ENCODE data around the gene APCDD1. TPM values are rescaled to one million over a fixed set of nuclear protein-coding genes. Genes with fewer than 3 reads are reported as not detected.
"Not testable (repeated sequence)": the region's sequence is repeated elsewhere in the genome, so short reads cannot be mapped to it uniquely, and the experiment has no call there.

Gene APCDD1
- polyA plus RNA-seq, 2 donors = 16.2 to 43.1 TPM

- H3K27ac ChIP-seq (ENCODE audit: low read depth in 2 of 2, low read length in 1 of 2) = no peak overlapping the region
- no peaks in the 10 kb centered on the region for H3K27me3 ChIP-seq (ENCODE audit: control insufficient read depth in 1 of 2, insufficient read depth in 2 of 2, low read length in 2 of 2)
- H3K4me1 ChIP-seq (ENCODE audit: control insufficient read depth in 2 of 2, insufficient read depth in 2 of 2, low read length in 1 of 2) = no peaks in the 10 kb centered on the region
- no peaks in the 10 kb centered on the region for H3K9me3 ChIP-seq (ENCODE audit: control insufficient read depth in 2 of 2, insufficient read depth in 1 of 2, low read depth in 1 of 2, low read length in 1 of 2)
- H3K36me3 ChIP-seq (ENCODE audit: control insufficient read depth in 2 of 2, insufficient read depth in 2 of 2, low read length in 1 of 2) = no peaks in the 10 kb centered on the region
- H3K4me3 ChIP-seq (ENCODE audit: low read depth in 1 of 2, low read length in 2 of 2) = no peak overlapping the region
Observed at GRCh38 chr18:10497206-10497749, 42.8 kb downstream of the APCDD1 start.

GRCh38 chr18:10499230-10499629 is 44.8 kb downstream of the APCDD1 start:
- Histone ChIP-seq H3K27ac (ENCODE audit: low read depth in 2 of 2, low read length in 1 of 2) (no peak overlapping the region), H3K4me3 (ENCODE audit: low read depth in 1 of 2, low read length in 2 of 2) (no peak overlapping the region), H3K9me3 (ENCODE audit: control insufficient read depth in 2 of 2, insufficient read depth in 1 of 2, low read depth in 1 of 2, low read length in 1 of 2) (no peaks in the 10 kb centered on the region), H3K4me1 (ENCODE audit: control insufficient read depth in 2 of 2, insufficient read depth in 2 of 2, low read length in 1 of 2) (no peaks in the 10 kb centered on the region), H3K27me3 (ENCODE audit: control insufficient read depth in 1 of 2, insufficient read depth in 2 of 2, low read length in 2 of 2) (no peaks in the 10 kb centered on the region), H3K36me3 (ENCODE audit: control insufficient read depth in 2 of 2, insufficient read depth in 2 of 2, low read length in 1 of 2) (no peaks in the 10 kb centered on the region)
- WGBS, 2 donors = 62 to 77% methylated on average over 6 of the region's 6 CpGs

- no peaks in the 10 kb centered on the region for H3K4me1 ChIP-seq (ENCODE audit: control insufficient read depth in 2 of 2, insufficient read depth in 2 of 2, low read length in 1 of 2)
- H3K27me3 ChIP-seq (ENCODE audit: control insufficient read depth in 1 of 2, insufficient read depth in 2 of 2, low read length in 2 of 2) = no peaks in the 10 kb centered on the region
- H3K36me3 ChIP-seq (ENCODE audit: control insufficient read depth in 2 of 2, insufficient read depth in 2 of 2, low read length in 1 of 2) = no peaks in the 10 kb centered on the region
- WGBS, 2 donors = 45 to 73% methylated on average over 2 of the region's 2 CpGs
- H3K4me3 ChIP-seq (ENCODE audit: low read depth in 1 of 2, low read length in 2 of 2) = no peak overlapping the region
- no peak overlapping the region for H3K27ac ChIP-seq (ENCODE audit: low read depth in 2 of 2, low read length in 1 of 2)
- H3K9me3 ChIP-seq (ENCODE audit: control insufficient read depth in 2 of 2, insufficient read depth in 1 of 2, low read depth in 1 of 2, low read length in 1 of 2) = no peaks in the 10 kb centered on the region
Observed at GRCh38 chr18:10500038-10500437, 45.6 kb downstream of the APCDD1 start.

GRCh38 chr18:10504723-10505122 is 50.3 kb downstream of the APCDD1 start:
- 89% methylated on average over 1 of the region's 1 CpG for WGBS, 2 donors
- H3K36me3 ChIP-seq (ENCODE audit: control insufficient read depth in 2 of 2, insufficient read depth in 2 of 2, low read length in 1 of 2) = no peaks in the 10 kb centered on the region
- no peak overlapping the region for H3K4me3 ChIP-seq (ENCODE audit: low read depth in 1 of 2, low read length in 2 of 2)
- no peaks in the 10 kb centered on the region for H3K4me1 ChIP-seq (ENCODE audit: control insufficient read depth in 2 of 2, insufficient read depth in 2 of 2, low read length in 1 of 2)
- H3K27me3 ChIP-seq (ENCODE audit: control insufficient read depth in 1 of 2, insufficient read depth in 2 of 2, low read length in 2 of 2) = no peaks in the 10 kb centered on the region
- no peaks in the 10 kb centered on the region for H3K9me3 ChIP-seq (ENCODE audit: control insufficient read depth in 2 of 2, insufficient read depth in 1 of 2, low read depth in 1 of 2, low read length in 1 of 2)
- no peak overlapping the region for H3K27ac ChIP-seq (ENCODE audit: low read depth in 2 of 2, low read length in 1 of 2)

- H3K4me1 ChIP-seq (ENCODE audit: control insufficient read depth in 2 of 2, insufficient read depth in 2 of 2, low read length in 1 of 2); H3K4me3 ChIP-seq (ENCODE audit: low read depth in 1 of 2, low read length in 2 of 2): not testable (repeated sequence)
- 88 to 92% methylated on average over 18 to 19 of the region's 19 CpGs for WGBS, 2 donors
Observed at GRCh38 chr18:10505892-10506291, 51.5 kb downstream of the APCDD1 start.

GRCh38 chr18:10508591-10508990 is 54.2 kb downstream of the APCDD1 start:
- Histone ChIP-seq H3K4me1 (ENCODE audit: control insufficient read depth in 2 of 2, insufficient read depth in 2 of 2, low read length in 1 of 2) (no peaks in the 10 kb centered on the region), H3K4me3 (ENCODE audit: low read depth in 1 of 2, low read length in 2 of 2) (no peak overlapping the region), H3K27ac (ENCODE audit: low read depth in 2 of 2, low read length in 1 of 2) (no peak overlapping the region), H3K27me3 (ENCODE audit: control insufficient read depth in 1 of 2, insufficient read depth in 2 of 2, low read length in 2 of 2) (no peaks in the 10 kb centered on the region), H3K36me3 (ENCODE audit: control insufficient read depth in 2 of 2, insufficient read depth in 2 of 2, low read length in 1 of 2) (no peaks in the 10 kb centered on the region), H3K9me3 (ENCODE audit: control insufficient read depth in 2 of 2, insufficient read depth in 1 of 2, low read depth in 1 of 2, low read length in 1 of 2) (no peaks in the 10 kb centered on the region)

More at GRCh38 chr18:10505892-10506291, 51.5 kb downstream of the APCDD1 start:
- H3K27me3 ChIP-seq (ENCODE audit: control insufficient read depth in 1 of 2, insufficient read depth in 2 of 2, low read length in 2 of 2); H3K9me3 ChIP-seq (ENCODE audit: control insufficient read depth in 2 of 2, insufficient read depth in 1 of 2, low read depth in 1 of 2, low read length in 1 of 2); H3K36me3 ChIP-seq (ENCODE audit: control insufficient read depth in 2 of 2, insufficient read depth in 2 of 2, low read length in 1 of 2); H3K27ac ChIP-seq (ENCODE audit: low read depth in 2 of 2, low read length in 1 of 2): not testable (repeated sequence)

- H3K27me3 ChIP-seq (ENCODE audit: control insufficient read depth in 1 of 2, insufficient read depth in 2 of 2, low read length in 2 of 2) = no peaks in the 10 kb centered on the region
- WGBS, 2 donors = 83% methylated on average over 2 of the region's 2 CpGs
- H3K9me3 ChIP-seq (ENCODE audit: control insufficient read depth in 2 of 2, insufficient read depth in 1 of 2, low read depth in 1 of 2, low read length in 1 of 2) = no peaks in the 10 kb centered on the region
- peaks cover 2 to 5% of the 10 kb centered on the region in 2 donors for H3K4me1 ChIP-seq (ENCODE audit: control insufficient read depth in 2 of 2, insufficient read depth in 2 of 2, low read length in 1 of 2)
- H3K4me3 ChIP-seq (ENCODE audit: low read depth in 1 of 2, low read length in 2 of 2) = no peak overlapping the region
- no peaks in the 10 kb centered on the region for H3K36me3 ChIP-seq (ENCODE audit: control insufficient read depth in 2 of 2, insufficient read depth in 2 of 2, low read length in 1 of 2)
- no peak overlapping the region for H3K27ac ChIP-seq (ENCODE audit: low read depth in 2 of 2, low read length in 1 of 2)
Observed at GRCh38 chr18:10511236-10511635, 56.8 kb downstream of the APCDD1 start.

- no peaks in the 10 kb centered on the region for H3K27me3 ChIP-seq (ENCODE audit: control insufficient read depth in 1 of 2, insufficient read depth in 2 of 2, low read length in 2 of 2)
- H3K4me3 ChIP-seq (ENCODE audit: low read depth in 1 of 2, low read length in 2 of 2) = no peak overlapping the region
- no peaks in the 10 kb centered on the region for H3K9me3 ChIP-seq (ENCODE audit: control insufficient read depth in 2 of 2, insufficient read depth in 1 of 2, low read depth in 1 of 2, low read length in 1 of 2)
- H3K36me3 ChIP-seq (ENCODE audit: control insufficient read depth in 2 of 2, insufficient read depth in 2 of 2, low read length in 1 of 2) = no peaks in the 10 kb centered on the region
- H3K4me1 ChIP-seq (ENCODE audit: control insufficient read depth in 2 of 2, insufficient read depth in 2 of 2, low read length in 1 of 2) = peaks cover 2 to 5% of the 10 kb centered on the region in 2 donors
- H3K27ac ChIP-seq (ENCODE audit: low read depth in 2 of 2, low read length in 1 of 2) = no peak overlapping the region
- WGBS, 2 donors = 33 to 50% methylated on average over 3 of the region's 3 CpGs
Observed at GRCh38 chr18:10514082-10514481, 59.6 kb downstream of the APCDD1 start.

GRCh38 chr18:10514601-10515000 is 60.2 kb downstream of the APCDD1 start:
- peaks cover 2 to 5% of the 10 kb centered on the region in 2 donors for H3K4me1 ChIP-seq (ENCODE audit: control insufficient read depth in 2 of 2, insufficient read depth in 2 of 2, low read length in 1 of 2)
- H3K36me3 ChIP-seq (ENCODE audit: control insufficient read depth in 2 of 2, insufficient read depth in 2 of 2, low read length in 1 of 2) = no peaks in the 10 kb centered on the region
- no peak overlapping the region for H3K27ac ChIP-seq (ENCODE audit: low read depth in 2 of 2, low read length in 1 of 2)
- H3K27me3 ChIP-seq (ENCODE audit: control insufficient read depth in 1 of 2, insufficient read depth in 2 of 2, low read length in 2 of 2) = no peaks in the 10 kb centered on the region
- H3K9me3 ChIP-seq (ENCODE audit: control insufficient read depth in 2 of 2, insufficient read depth in 1 of 2, low read depth in 1 of 2, low read length in 1 of 2) = no peaks in the 10 kb centered on the region
- H3K4me3 ChIP-seq (ENCODE audit: low read depth in 1 of 2, low read length in 2 of 2) = no peak overlapping the region

GRCh38 chr18:10515456-10515855 is 61.0 kb downstream of the APCDD1 start:
- peak overlapping the region in 1 of 2 donors; percentile 30 for H3K27ac ChIP-seq (ENCODE audit: low read depth in 2 of 2, low read length in 1 of 2)
- 39 to 60% methylated on average over 4 of the region's 4 CpGs for WGBS, 2 donors
- H3K4me1 ChIP-seq (ENCODE audit: control insufficient read depth in 2 of 2, insufficient read depth in 2 of 2, low read length in 1 of 2) = peaks cover 2 to 5% of the 10 kb centered on the region in 2 donors
- no peaks in the 10 kb centered on the region for H3K36me3 ChIP-seq (ENCODE audit: control insufficient read depth in 2 of 2, insufficient read depth in 2 of 2, low read length in 1 of 2)
- H3K9me3 ChIP-seq (ENCODE audit: control insufficient read depth in 2 of 2, insufficient read depth in 1 of 2, low read depth in 1 of 2, low read length in 1 of 2) = no peaks in the 10 kb centered on the region
- no peak overlapping the region for H3K4me3 ChIP-seq (ENCODE audit: low read depth in 1 of 2, low read length in 2 of 2)
- no peaks in the 10 kb centered on the region for H3K27me3 ChIP-seq (ENCODE audit: control insufficient read depth in 1 of 2, insufficient read depth in 2 of 2, low read length in 2 of 2)

Measured in esophagus (tissue), 2 donors.